ENCODE results near the gene CLDN14. TPM values are rescaled to one million over a fixed set of nuclear protein-coding genes. Genes with fewer than 3 reads are reported as not detected.
A peak's percentile ranks its signal among the peaks of the same experiment; 100 is the strongest.

Gene CLDN14
- total and polyA plus RNA-seq, 2 experiments from 2014 or later = not detected

- H3K27me3 Mint-ChIP-seq (ENCODE audit: insufficient read depth, low read depth, poor library complexity) = peaks cover 3% of the 10 kb centered on the region
- Histone ChIP-seq H3K4me3 (no peak overlapping the region), H3K27me3 (ENCODE audit: insufficient read depth) (no peaks in the 10 kb centered on the region), H3K36me3 (ENCODE audit: insufficient read depth) (no peaks in the 10 kb centered on the region), H3K79me2 (replicated peaks; ENCODE audit: insufficient read depth) (no peaks in the 10 kb centered on the region), H4K20me1 (replicated peaks; ENCODE audit: insufficient read depth) (no peaks in the 10 kb centered on the region), H3K9me2 (ENCODE audit: insufficient read depth) (no peaks in the 10 kb centered on the region), H3F3A (replicated peaks; ENCODE audit: low read depth) (no peaks in the 10 kb centered on the region), H2AFZ (peak overlapping the region; percentile 93; the same call in 1 of the 2 replicates), H3K4me1 (ENCODE audit: insufficient read depth) (no peaks in the 10 kb centered on the region), H3K4me2 (no peak overlapping the region), H3K27ac (ENCODE audit: low read depth) (no peak overlapping the region)
- ATAC-seq (peak; percentile 90), DNase-seq (ENCODE audit: low spot score) (peak; percentile 53)
- TF ChIP-seq ZNF331 (CRISPR knock-in tag; IDR thresholded peaks at IDR 0.05; ENCODE audit: low read depth) (no peak), CTCF (conservative IDR thresholded peaks at IDR 0.05; ENCODE audit: low read depth in 2 of 2) (peak; percentile 51 to 63)
- no peaks in the 10 kb centered on the region; the same call in 2 of the 3 replicates for H3K4me1 Mint-ChIP-seq
- H3K4me3 Mint-ChIP-seq = no peak overlapping the region
- no peak overlapping the region for H3K27ac Mint-ChIP-seq
- H3K9me3 Mint-ChIP-seq = no peaks in the 10 kb centered on the region; the same call in 2 of the 3 replicates
- H3K36me3 Mint-ChIP-seq (ENCODE audit: low read depth) = no peaks in the 10 kb centered on the region
Measured at GRCh38 chr21:36478941-36479340, 981 bp downstream of the CLDN14 start.

DNA sequence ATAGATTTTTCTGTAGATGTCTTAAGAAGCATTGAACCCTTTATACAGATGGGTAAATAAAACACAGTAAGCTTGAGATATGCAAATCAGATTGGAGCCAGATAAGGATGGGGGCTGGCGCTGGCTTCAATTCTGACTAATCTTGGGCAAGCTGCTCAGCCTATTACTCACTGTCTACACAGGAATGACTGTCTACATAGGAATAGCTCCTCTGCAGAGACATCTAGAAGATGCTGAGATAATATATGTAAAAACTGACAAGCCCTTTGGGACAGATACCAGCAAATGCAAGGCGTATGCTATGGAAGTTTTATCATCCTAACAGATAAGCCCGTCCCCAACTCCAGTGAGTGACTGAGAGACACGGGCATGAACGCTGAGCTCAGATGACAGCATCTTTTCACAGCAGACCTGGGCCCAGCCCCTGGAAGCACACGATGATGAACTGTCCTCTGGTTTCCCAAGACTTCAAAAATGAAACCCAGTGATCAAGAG lies 1.7 kb downstream of the CLDN14 start:
- no peaks in the 10 kb centered on the region; the same call in 2 of the 3 replicates for H3K4me1 Mint-ChIP-seq
- Histone ChIP-seq H3K27ac (ENCODE audit: low read depth) (no peak overlapping the region), H3K4me1 (ENCODE audit: insufficient read depth) (no peaks in the 10 kb centered on the region), H3K4me2 (no peak overlapping the region), H3K27me3 (ENCODE audit: insufficient read depth) (no peaks in the 10 kb centered on the region), H3K9me2 (ENCODE audit: insufficient read depth) (no peaks in the 10 kb centered on the region), H2AFZ (no peak overlapping the region), H3K36me3 (ENCODE audit: insufficient read depth) (no peaks in the 10 kb centered on the region), H3F3A (replicated peaks; ENCODE audit: low read depth) (no peaks in the 10 kb centered on the region), H4K20me1 (replicated peaks; ENCODE audit: insufficient read depth) (no peaks in the 10 kb centered on the region), H3K79me2 (replicated peaks; ENCODE audit: insufficient read depth) (no peaks in the 10 kb centered on the region), H3K4me3 (no peak overlapping the region)
- H3K27ac Mint-ChIP-seq = no peak overlapping the region
- no peak for DNase-seq (ENCODE audit: low spot score)
- TF ChIP-seq STAT1 (IDR thresholded peaks at IDR 0.05; ENCODE audit: unreplicated experiment) (no peak), JUNB (IDR thresholded peaks at IDR 0.05; ENCODE audit: unreplicated experiment) (no peak), POLR2AphosphoS5 (IDR thresholded peaks at IDR 0.05; ENCODE audit: low read depth) (no peak), REST (IDR thresholded peaks at IDR 0.05; ENCODE audit: unreplicated experiment) (no peak)
- TF ChIP-seq, protein P1, sequence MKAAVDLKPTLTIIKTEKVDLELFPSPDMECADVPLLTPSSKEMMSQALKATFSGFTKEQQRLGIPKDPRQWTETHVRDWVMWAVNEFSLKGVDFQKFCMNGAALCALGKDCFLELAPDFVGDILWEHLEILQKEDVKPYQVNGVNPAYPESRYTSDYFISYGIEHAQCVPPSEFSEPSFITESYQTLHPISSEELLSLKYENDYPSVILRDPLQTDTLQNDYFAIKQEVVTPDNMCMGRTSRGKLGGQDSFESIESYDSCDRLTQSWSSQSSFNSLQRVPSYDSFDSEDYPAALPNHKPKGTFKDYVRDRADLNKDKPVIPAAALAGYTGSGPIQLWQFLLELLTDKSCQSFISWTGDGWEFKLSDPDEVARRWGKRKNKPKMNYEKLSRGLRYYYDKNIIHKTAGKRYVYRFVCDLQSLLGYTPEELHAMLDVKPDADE (IDR thresholded peaks at IDR 0.05) = no peak
- H3K27me3 Mint-ChIP-seq (ENCODE audit: insufficient read depth, low read depth, poor library complexity) = peaks cover 3% of the 10 kb centered on the region
- H3K36me3 Mint-ChIP-seq (ENCODE audit: low read depth) = no peaks in the 10 kb centered on the region
- ATAC-seq = no peak
- H3K9me3 Mint-ChIP-seq = peaks cover 2% of the 10 kb centered on the region; the same call in 2 of the 3 replicates
- no peak overlapping the region for H3K4me3 Mint-ChIP-seq
